NK-92 treated with Interleukin-12 subunit alpha and Interleukin-12 subunit beta, amount 100 ng/mL, for 24 hours (cell line): ENCODE measurements around the gene TTLL11.

Source experiments
- DNase-seq: peaks from one replicate; lab custom pipeline; 2025; lab: John Stamatoyannopoulos, UW

The TTLL11 gene

DNA sequence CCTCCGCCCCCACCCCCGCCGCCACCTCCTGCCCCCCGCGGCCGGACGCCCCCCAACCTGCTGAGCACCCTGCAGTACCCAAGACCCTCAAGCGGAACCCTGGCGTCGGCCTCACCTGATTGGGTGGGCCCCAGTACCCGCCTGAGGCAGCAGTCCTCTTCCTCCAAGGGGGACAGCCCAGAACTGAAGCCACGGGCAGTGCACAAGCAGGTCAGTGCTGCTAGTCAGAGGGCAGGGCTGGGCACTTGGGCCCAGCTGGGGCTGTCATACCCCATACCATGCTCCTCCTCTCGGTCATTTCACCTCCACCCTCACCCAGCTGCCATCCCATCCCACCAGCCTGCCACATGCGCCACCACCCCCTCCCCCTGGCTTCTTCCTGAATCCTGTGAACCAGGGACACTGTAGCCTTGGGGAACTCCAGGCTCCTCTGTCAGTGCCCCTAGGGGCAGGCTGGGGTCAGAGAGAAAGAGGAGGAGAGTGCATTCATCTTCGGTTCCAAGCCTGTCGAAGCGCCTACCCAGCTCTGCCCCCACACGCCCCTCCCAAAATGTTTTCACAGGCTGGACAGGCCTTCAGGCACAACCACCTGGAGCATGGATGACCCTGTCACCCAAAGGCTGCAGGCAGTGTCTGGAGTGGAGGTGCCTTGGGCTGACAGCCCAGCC lies 319.7 kb downstream of the TTLL11 start:
- no peak for DNase-seq

DNA sequence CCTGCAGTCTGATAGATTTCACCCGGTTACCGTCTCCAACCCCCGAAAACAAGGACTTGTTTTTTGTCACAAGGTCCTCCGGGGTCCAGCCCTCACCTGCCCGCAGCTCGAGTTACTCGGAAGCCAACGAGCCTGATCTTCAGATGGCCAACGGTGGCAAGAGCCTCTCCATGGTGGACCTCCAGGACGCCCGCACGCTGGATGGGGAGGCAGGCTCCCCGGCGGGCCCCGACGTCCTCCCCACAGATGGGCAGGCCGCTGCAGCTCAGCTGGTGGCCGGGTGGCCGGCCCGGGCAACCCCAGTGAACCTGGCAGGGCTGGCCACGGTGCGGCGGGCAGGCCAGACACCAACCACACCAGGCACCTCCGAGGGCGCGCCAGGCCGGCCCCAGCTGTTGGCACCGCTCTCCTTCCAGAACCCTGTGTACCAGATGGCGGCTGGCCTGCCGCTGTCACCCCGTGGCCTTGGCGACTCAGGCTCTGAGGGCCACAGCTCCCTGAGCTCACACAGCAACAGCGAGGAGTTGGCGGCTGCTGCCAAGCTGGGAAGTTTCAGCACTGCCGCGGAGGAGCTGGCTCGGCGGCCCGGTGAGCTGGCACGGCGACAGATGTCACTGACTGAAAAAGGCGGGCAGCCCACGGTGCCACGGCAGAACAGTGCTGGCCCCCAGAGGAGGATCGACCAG lies 320.4 kb downstream of the TTLL11 start:
- DNase-seq: no peak
